Hematopoietic multipotent progenitor cell treated with erythropoietin and hydrocortisone succinate and interleukin-3 and kit ligand, for 15 days (in vitro differentiated cells): ENCODE measurements around the gene ANGPTL2.

Experiments
- DNase-seq: peaks from one replicate; pipeline ENCODE4 v3.0.0-alpha.2; 2015; ENCODE audit warnings: low spot score

The ANGPTL2 gene

GRCh38 chr9:127093319-127094020 is 29.0 kb downstream of the ANGPTL2 start:
- DNase-seq: no peak

DNA sequence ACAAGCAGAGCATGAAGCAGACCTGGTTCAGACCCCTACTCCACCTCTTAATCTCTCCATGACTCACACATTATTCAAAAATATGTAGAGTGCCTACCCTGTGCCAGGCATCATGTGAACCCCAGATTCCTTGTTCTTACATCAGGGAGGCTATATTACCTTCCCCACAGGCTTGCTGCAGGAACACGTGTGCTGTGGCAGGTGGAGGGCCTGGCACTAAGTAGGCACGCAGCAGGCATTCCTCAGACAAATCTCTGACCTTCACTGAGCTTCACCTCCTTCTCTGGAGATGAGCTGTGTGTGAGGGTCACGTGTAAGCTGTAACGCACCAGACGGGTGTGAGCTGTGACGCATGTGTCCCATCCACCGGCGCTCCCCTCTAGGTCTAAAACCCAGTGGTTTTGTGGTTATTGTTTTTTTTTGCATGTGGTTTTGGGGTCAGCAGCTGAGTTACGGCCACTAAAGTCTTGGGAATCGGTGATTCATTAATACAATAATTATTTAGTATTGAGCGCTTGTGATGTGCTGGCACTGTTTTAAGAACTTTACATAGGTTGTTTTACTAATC is 30.3 kb downstream of the ANGPTL2 start:
- DNase-seq: no peak

- DNase-seq: no peak
These were observed 30.9 kb downstream of the ANGPTL2 start for GRCh38 chr9:127091526-127091925.

DNA sequence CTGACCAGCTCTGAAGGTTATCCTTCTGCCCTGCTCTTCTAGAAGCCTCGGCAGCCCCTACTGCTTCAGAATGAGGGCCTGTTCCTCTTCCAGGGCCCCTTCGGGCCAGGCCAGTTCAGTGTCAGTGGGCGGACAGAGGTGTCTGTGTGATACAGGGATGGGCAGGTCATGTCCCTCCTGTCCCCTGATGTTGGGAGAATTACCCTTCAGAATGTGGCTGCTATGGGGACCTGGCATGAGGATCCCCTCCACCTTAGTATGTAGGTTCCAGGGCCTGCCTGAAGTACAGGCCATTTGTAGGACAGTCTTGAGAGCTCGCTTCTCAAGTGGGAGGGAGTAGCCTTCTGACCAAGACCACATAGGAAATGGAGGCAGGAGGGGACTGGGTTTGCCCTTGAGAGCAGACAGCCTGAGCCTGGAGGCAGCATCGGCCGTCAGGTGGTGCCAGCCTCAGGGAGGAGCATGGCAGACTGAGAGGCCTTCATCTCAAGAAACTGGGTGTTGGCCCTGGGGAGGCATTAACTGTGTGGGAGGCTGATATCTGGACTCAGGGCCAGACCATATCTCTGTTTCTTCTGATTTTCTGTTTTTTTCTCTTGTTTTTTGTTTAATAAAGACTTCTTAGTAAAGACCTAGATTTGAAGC is 32.0 kb downstream of the ANGPTL2 start:
- DNase-seq: no peak

- no peak for DNase-seq
These were observed 32.8 kb downstream of the ANGPTL2 start for GRCh38 chr9:127089631-127090081.

- DNase-seq: no peak
These were observed 33.5 kb downstream of the ANGPTL2 start for GRCh38 chr9:127088724-127089615.

DNA sequence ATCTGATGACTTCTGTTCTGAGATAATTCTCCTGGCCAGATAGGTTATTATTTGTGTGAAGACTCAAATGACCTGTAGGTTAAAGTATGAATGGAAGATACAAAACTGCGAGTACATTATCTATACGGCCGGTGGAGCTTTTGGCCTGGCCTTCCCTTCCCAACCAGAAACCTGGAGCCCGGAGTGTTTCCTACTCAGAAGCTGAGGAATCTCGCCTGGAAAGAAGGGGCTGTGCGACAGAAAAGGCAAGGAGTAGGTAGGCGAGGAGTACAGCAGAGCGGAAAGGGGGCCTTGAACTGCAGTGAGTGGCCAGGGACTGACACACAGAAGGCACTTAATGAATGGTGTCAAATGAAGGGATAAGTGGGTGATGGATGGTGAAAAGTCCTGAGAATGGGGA is 34.6 kb downstream of the ANGPTL2 start:
- no peak for DNase-seq

DNA sequence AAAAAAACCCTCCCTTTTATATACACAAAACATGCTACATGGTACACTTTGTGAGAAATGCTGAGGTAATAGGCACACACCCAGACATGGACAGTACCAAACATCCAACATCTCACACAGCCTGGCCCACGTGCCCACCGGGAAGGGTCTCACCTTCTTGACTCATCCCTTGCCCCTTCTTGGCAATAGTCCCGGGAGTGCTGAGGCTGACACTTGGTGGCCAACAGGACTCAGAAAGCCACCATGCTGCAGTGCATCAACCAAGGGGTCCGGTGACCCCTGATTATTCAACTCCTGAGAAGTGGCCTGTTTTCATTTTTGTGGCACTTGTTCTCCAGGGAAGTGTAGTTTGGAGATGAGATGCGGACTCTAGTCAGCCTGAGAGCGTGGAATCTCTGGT is 35.0 kb downstream of the ANGPTL2 start:
- DNase-seq: no peak

- no peak for DNase-seq
These were observed 35.7 kb downstream of the ANGPTL2 start for GRCh38 chr9:127086771-127087170.

GRCh38 chr9:127085186-127085585 is 37.2 kb downstream of the ANGPTL2 start:
- DNase-seq: no peak

DNA sequence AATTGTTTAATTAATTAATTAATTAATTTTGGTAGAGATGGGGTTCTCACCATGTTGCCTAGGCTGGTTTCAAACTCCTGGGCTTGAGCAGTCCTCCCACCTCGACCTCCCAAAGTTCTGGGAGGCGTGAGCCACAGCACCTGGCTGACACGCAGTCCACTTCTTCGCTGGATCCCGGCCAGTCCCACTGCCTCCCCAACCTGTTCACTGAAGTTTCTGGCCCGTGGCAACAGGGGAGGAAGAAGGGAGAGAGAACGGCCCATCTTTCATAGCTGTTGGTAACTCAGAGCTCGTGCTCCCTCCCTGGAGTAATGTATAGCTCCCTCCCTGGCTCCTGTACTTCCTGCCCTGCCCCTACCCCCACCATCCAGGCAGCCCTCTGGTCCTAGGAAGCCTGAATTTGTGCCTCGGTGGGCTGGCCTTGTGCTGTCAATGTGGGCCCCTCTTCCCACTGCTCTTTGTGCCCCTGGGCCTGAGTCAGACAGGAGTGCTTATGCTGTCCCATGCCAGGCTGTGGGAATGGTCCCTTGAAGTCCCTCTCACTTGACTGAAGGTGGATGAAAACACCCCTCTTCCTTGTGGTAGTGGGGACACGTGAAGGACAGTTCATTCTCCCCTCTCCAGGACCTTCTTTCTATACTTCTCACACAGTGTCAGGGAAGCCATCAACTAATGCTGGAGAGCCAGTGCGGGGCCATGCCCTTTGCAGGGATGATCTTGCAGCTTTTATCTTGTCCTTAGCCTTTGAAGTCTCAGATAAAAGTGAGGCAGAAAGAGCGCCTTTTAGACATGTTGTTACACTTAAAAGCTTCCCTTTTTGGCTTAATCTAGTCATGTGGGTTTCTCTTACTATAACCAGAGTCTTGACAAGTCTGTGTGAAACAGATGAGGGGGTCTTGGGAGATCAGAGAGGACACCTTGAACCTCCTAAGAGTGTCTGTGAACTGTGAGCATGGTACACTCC is 38.1 kb downstream of the ANGPTL2 start:
- DNase-seq: no peak

DNA sequence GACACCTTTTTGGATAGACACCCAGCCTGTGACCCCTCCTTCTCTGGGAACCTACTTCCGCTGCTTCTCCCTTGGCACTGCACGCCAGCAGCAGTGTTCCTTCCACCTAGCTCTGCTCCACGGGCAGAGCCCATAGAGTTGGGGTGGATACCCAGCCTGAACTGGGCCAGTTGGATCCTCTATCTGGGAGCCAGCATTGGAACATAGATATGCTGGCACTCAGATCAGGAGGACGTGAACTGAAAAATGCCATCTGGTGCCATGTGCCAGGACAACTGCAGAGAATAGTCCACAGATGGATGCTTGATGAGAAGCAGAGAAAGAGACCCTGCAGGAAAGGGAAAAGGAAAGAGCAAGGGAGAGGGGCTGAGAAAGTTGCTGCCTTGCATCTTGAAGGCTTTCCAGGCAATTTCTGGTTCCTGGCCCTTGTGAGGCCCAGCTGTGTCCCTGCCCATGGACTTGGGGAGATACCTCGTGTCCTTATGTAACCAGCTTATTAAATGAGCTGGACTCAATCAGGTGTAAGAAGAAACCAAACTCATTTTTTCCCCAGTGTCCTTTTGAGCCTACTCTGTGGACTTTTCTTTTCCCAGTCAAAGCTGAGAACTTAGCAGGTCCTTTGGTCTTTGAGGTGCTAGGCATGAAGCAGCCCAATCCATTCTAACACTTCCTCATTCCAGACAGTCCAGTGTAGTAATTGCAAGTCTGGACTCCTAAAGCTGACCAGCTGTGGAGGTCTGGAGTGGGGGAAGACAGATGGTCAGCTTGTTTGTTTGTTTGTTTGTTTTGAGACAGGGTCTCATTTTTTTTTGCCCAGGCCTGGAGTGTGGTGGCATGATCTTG is 39.1 kb downstream of the ANGPTL2 start:
- no peak for DNase-seq

GRCh38 chr9:127081250-127082185 is 40.9 kb downstream of the ANGPTL2 start:
- no peak for DNase-seq

DNA sequence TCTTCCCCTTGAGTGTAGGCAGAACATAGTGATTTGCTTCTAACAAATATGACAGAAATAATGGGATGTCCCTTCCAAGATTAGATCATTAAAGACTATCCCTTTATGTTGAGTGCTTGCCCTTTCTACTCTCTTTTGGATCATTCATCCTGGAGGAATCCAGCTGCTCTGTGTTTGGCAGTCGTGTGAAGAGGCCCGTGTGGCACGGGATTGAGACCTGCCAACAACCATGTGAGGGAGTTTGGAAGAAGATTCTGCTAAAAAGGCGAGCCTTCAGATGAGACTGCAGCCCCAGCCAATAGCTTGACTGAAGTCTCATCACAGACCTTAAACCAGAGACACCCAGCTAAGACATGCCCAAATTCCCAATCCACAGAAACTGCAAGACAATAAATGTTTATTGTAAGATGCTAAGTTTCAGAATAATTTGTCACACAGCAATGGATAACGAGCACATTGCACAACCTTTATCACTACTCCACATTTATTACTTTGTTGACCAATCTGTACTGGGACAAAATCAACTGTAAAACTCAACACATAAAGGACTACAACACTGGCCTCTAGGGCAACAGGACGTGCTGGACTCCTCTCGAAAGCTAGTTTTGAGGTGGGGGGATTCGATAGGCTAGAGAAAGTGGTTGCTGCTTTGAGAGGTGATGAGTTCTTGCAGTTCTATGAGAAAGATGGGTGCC is 42.8 kb downstream of the ANGPTL2 start:
- no peak for DNase-seq

GRCh38 chr9:127078988-127079387 is 43.4 kb downstream of the ANGPTL2 start:
- DNase-seq: no peak

- no peak for DNase-seq
These were observed 44.1 kb downstream of the ANGPTL2 start for GRCh38 chr9:127078336-127078735.

- DNase-seq: no peak
These were observed 44.8 kb downstream of the ANGPTL2 start for GRCh38 chr9:127077644-127077946.

- no peak for DNase-seq
These were observed 45.4 kb downstream of the ANGPTL2 start for GRCh38 chr9:127076860-127077643.
